CD4-positive, alpha-beta T cell (primary cell): ENCODE measurements around the gene SUPT6H. TPM values are rescaled to one million over a fixed set of nuclear protein-coding genes. Genes with fewer than 3 reads are reported as not detected.
"Not testable (repeated sequence)": the region's sequence is repeated elsewhere in the genome, so short reads cannot be mapped to it uniquely, and the experiment has no call there.

Experiments used
- ATAC-seq: fragments of 200-7000 bp; cut with Tn5 transposase; one replicate; pipeline ENCODE4 v1.10.0; 2022; ENCODE audit warnings: mild to moderate bottlenecking; ENCODE audit not compliant: poor library complexity
- CTCF ChIA-PET: fragments of 350-600 bp; sonication (Branson Sonifier 250); formaldehyde crosslinking; loops from one replicate; lab custom pipeline; 2021; ENCODE audit warnings: antibody characterized with exemption, inconsistent platforms; lab: Charles Lee
- POLR2A ChIA-PET: fragments of 350-600 bp; sonication (Branson Sonifier 250); formaldehyde crosslinking; loops from one replicate; lab custom pipeline; 2021; ENCODE audit warnings: antibody characterized with exemption, inconsistent platforms; lab: Charles Lee
- DNase-seq, 14 experiments: peaks; one replicate each; pipeline ENCODE4 v3.0.0-alpha.2; 2013 to 2020; ENCODE audit warnings: mixed read lengths in 2 of 14
- H3K27ac ChIP-seq, 2 donors: one replicate each; pipeline versions ENCODE4 v1.5.1 to v1.7.0; 2013; ENCODE audit warnings: low read length in 2 of 2, low read depth in 1 of 2, mild to moderate bottlenecking in 1 of 2
- H3K27me3 ChIP-seq, 2 experiments: 1 replicate in 1 of 2; 2 replicates in 1 of 2; pipeline versions ENCODE4 v1.6.1 to v1.7.0; 2013; ENCODE audit warnings: low read length in 2 of 2, control low read depth in 1 of 2, mild to moderate bottlenecking in 1 of 2, moderate library complexity in 1 of 2; ENCODE audit not compliant: insufficient read depth in 2 of 2, control insufficient read depth in 1 of 2
- H3K36me3 ChIP-seq: one replicate; pipeline ENCODE4 v1.6.1; 2013; ENCODE audit warnings: low read length, control low read depth; ENCODE audit not compliant: insufficient read depth
- H3K4me1 ChIP-seq: one replicate; pipeline ENCODE4 v1.6.1; 2013; ENCODE audit warnings: low read length, control low read depth; ENCODE audit not compliant: insufficient read depth
- H3K4me3 ChIP-seq: one replicate; pipeline ENCODE4 v1.5.1; 2013; ENCODE audit warnings: mild to moderate bottlenecking, low read length, moderate library complexity
- H3K9me3 ChIP-seq, 2 experiments: 1 replicate in 1 of 2; 2 replicates in 1 of 2; pipeline versions ENCODE4 v1.6.1 to v1.7.0; 2013; ENCODE audit warnings: low read length in 2 of 2, mild to moderate bottlenecking in 2 of 2, control low read depth in 1 of 2, moderate library complexity in 1 of 2; ENCODE audit not compliant: control insufficient read depth in 1 of 2, insufficient read depth in 1 of 2
- H3K27ac Mint-ChIP-seq: one replicate; pipeline ENCODE4 v1.8.0; 2020; ENCODE audit warnings: mixed read lengths
- H3K27me3 Mint-ChIP-seq: one replicate; pipeline ENCODE4 v1.8.0; 2021; ENCODE audit warnings: mixed read lengths
- H3K36me3 Mint-ChIP-seq: one replicate; pipeline ENCODE4 v1.8.0; 2021; ENCODE audit warnings: low read depth, mixed read lengths
- H3K4me1 Mint-ChIP-seq: one replicate; pipeline ENCODE4 v1.8.0; 2021; ENCODE audit warnings: low read depth, mixed read lengths
- H3K4me3 Mint-ChIP-seq: one replicate; pipeline ENCODE4 v1.8.0; 2020; ENCODE audit warnings: mild to moderate bottlenecking, mixed read lengths
- H3K9me3 Mint-ChIP-seq: one replicate; pipeline ENCODE4 v1.8.0; 2020; ENCODE audit warnings: mixed read lengths
- intact Hi-C, 2 experiments: fragments of 100-400 bp; cut with DNase I in 1 of 2; cut with micrococcal nuclease in 1 of 2; formaldehyde crosslinking; loops; one replicate each; pipeline versions ENCODE4 v1.15.1 to v1.9.0; 2023 to 2025; cut with DNase I, micrococcal nuclease
- total RNA-seq, 174 experiments: library from RNA in 2 of 174; stranded (reverse) in 2 of 174; gene quantifications; one replicate each; pipeline ENCODE4 v1.2.3 and lab custom pipeline; 2021 to 2026
- TF ChIP-seq, protein P1 (sequence below): fragments of 200-600 bp; IDR thresholded peaks from one replicate; pipeline ENCODE4 v1.8.0; 2022; ENCODE audit warnings: antibody characterized with exemption, mild to moderate bottlenecking

The SUPT6H gene
- total RNA-seq, 2 experiments from 2014 or later = 149 to 151 TPM

DNA sequence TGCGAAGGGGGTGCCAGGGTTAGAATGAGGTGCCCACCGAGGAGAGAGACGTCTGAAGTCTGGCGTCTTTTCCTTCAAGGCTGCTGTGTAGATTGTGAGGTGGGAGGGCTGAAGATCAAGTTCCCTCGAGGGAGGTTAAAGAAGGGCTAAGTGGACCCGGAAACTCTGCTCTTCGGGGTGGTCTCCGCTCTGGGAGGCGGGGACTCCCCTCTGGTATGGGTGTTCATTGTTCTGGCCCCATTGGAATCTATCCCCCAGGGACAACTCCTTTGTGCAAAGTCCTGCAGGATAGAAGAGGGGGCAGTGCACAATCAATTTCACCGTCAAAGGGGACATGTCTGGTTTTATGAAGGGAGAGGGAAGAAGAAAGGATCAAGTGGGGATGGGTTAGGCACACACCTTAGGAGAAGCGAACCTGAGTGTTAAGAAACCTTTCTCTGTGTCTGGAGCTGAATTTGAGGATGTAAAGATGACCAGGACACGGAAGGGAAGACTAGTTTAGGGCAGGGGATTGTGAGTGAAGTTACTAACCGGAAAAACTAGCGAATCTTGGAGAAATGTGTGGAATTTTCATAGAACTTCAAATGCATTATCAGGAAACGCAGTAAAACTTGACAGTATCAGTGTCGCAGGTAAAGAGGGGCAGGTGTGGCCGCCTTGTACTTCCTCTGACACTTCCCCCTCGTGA is 56.5 kb downstream of the SUPT6H start:
- no peaks in the 10 kb centered on the region for H3K9me3 Mint-ChIP-seq
- H3K27ac Mint-ChIP-seq = peak overlapping the region; percentile 79
- peaks cover 35% of the 10 kb centered on the region for H3K27me3 Mint-ChIP-seq
- H3K27ac ChIP-seq = no peak overlapping the region
- H3K27me3 ChIP-seq = peaks cover 17 to 21% of the 10 kb centered on the region in 2 experiments
- H3K36me3 Mint-ChIP-seq = peaks cover 37% of the 10 kb centered on the region
- ChIA-PET CTCF (interaction anchor here (3.4 kb wide), 1 partner anchor 72 kb away, joined by 11 read pairs; no protein-coding TSS in a partner anchor), POLR2A (interaction anchor here (1.1 to 4.1 kb wide), 8 partner anchors 8 to 233 kb away, joined by 7 to 110 read pairs (median 25); partner anchors contain the start of genes BLTP2, FLOT2, NEK8 and PHF12)
- intact Hi-C loops = loop anchor here (2.0 to 10.0 kb wide), 4 partner anchors 56 to 364 kb away; partner anchors contain the start of genes DHRS13 (in 1 of the 2), PHF12 (in 1 of the 2), POLDIP2 (in 1 of the 2) and SUPT6H (in 1 of the 2)
- H3K36me3 ChIP-seq = peaks cover 29% of the 10 kb centered on the region
- no peak for ATAC-seq
- H3K4me1 Mint-ChIP-seq = peaks cover 46% of the 10 kb centered on the region
- peaks cover 62% of the 10 kb centered on the region for H3K4me1 ChIP-seq
- TF ChIP-seq, protein P1, sequence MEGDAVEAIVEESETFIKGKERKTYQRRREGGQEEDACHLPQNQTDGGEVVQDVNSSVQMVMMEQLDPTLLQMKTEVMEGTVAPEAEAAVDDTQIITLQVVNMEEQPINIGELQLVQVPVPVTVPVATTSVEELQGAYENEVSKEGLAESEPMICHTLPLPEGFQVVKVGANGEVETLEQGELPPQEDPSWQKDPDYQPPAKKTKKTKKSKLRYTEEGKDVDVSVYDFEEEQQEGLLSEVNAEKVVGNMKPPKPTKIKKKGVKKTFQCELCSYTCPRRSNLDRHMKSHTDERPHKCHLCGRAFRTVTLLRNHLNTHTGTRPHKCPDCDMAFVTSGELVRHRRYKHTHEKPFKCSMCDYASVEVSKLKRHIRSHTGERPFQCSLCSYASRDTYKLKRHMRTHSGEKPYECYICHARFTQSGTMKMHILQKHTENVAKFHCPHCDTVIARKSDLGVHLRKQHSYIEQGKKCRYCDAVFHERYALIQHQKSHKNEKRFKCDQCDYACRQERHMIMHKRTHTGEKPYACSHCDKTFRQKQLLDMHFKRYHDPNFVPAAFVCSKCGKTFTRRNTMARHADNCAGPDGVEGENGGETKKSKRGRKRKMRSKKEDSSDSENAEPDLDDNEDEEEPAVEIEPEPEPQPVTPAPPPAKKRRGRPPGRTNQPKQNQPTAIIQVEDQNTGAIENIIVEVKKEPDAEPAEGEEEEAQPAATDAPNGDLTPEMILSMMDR = no peak
- H3K9me3 ChIP-seq = peaks cover 0 to 8% of the 10 kb centered on the region in 2 experiments
- no peak for DNase-seq
- H3K4me3 Mint-ChIP-seq = peak overlapping the region; percentile 79
- H3K4me3 ChIP-seq = no peak overlapping the region

DNA sequence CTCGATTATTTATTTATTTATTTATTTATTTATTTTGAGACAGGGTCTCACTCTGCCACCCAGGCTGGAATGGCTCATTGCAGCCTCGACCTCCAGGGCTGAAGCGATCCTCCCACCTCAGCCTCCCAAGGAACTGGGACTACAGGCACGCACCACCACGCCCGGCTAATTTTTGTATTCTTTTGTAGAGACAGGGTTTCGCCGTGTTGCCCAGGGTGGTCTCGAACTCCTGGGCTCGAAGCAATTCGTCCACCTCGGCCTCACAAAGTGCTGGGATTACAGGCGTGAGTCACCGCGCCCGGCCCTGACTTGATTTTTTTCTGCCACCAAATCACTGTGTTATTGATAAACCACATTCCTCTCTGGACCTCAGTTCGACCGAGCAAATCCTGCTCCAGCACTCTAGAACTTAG is 57.0 kb downstream of the SUPT6H start:
- ATAC-seq = no peak
- POLR2A ChIA-PET = interaction anchor here (0.6 to 4.1 kb wide), 28 partner anchors 9 to 421 kb away, joined by 3 to 110 read pairs (median 8); partner anchors contain the start of genes BLTP2, FAM222B, FLOT2 and IFT20
- peak overlapping the region; percentile 97 for H3K4me3 Mint-ChIP-seq
- H3K9me3 ChIP-seq = peaks cover 0 to 8% of the 10 kb centered on the region in 2 experiments
- peak overlapping the region; percentile 95 for H3K27ac Mint-ChIP-seq
- H3K4me3 ChIP-seq = peak overlapping the region; percentile 88
- peaks cover 62% of the 10 kb centered on the region for H3K4me1 ChIP-seq
- peaks cover 43% of the 10 kb centered on the region for H3K36me3 Mint-ChIP-seq
- H3K27ac ChIP-seq = peak overlapping the region; percentile 92 to 95
- H3K9me3 Mint-ChIP-seq = no peaks in the 10 kb centered on the region
- TF ChIP-seq, protein P1 = no peak
- peaks cover 34% of the 10 kb centered on the region for H3K36me3 ChIP-seq
- peaks cover 52% of the 10 kb centered on the region for H3K4me1 Mint-ChIP-seq
- intact Hi-C loops = loop anchor here (2.0 to 10.0 kb wide), 4 partner anchors 56 to 364 kb away; partner anchors contain the start of genes DHRS13 (in 1 of the 2), PHF12 (in 1 of the 2), POLDIP2 (in 1 of the 2) and SUPT6H (in 1 of the 2)
- H3K27me3 Mint-ChIP-seq = peaks cover 35% of the 10 kb centered on the region
- peaks cover 17 to 21% of the 10 kb centered on the region in 2 experiments for H3K27me3 ChIP-seq
- CTCF ChIA-PET = interaction anchor here (1.1 to 3.4 kb wide), 6 partner anchors 8 to 72 kb away, joined by 4 to 21 read pairs (median 9); partner anchors contain the start of genes NEK8, PROCA1, SDF2 and SUPT6H
- DNase-seq = no peak

DNA sequence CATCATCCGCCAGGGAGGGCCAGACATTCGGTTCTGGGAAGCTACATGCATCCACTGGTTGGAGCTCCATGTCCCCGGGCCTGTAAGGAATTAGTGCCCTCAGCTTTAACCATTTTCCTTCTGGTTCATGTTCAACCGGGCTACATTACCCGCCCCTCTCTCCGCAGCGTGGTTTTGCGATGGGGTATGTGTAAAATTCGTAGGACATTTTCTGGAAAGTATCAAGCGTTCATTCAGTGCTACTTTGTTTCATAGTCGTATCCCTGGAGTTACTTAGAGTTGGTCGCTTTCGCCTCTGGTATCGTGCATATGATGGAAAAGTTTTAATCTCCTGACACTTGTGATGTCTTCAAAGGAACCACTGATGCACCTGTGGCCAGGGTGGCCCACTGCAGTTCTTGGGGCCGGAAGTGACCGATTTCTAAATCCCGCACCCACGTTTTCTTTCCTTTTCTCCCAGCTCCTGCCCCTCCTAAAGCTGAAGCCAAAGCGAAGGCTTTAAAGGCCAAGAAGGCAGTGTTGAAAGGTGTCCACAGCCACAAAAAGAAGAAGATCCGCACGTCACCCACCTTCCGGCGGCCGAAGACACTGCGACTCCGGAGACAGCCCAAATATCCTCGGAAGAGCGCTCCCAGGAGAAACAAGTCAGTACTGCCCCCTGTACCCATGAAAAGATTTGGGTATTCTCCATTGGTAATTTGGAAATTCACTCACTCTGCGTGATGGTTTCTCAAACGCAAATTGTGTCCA is 58.4 kb downstream of the SUPT6H start:
- ChIA-PET CTCF (interaction anchor here (1.0 to 3.4 kb wide), 8 partner anchors 8 to 182 kb away, joined by 3 to 21 read pairs (median 7); partner anchors contain the start of genes DHRS13, NEK8, PROCA1 and SDF2), POLR2A (interaction anchor here (0.6 to 4.1 kb wide), 31 partner anchors 8 to 420 kb away, joined by 3 to 110 read pairs (median 7); partner anchors contain the start of genes BLTP2, IFT20, NEK8 and PHF12)
- H3K27me3 ChIP-seq = peaks cover 13 to 21% of the 10 kb centered on the region in 2 experiments
- peaks cover 47% of the 10 kb centered on the region for H3K36me3 ChIP-seq
- TF ChIP-seq, protein P1 = no peak
- H3K4me3 ChIP-seq = peak overlapping the region; percentile 88
- H3K9me3 ChIP-seq = peaks cover 0 to 8% of the 10 kb centered on the region in 2 experiments
- H3K4me1 ChIP-seq = peaks cover 69% of the 10 kb centered on the region
- Mint-ChIP-seq H3K27me3 (peaks cover 24% of the 10 kb centered on the region), H3K27ac (peak overlapping the region; percentile 95), H3K36me3 (peaks cover 53% of the 10 kb centered on the region), H3K9me3 (no peaks in the 10 kb centered on the region), H3K4me1 (peaks cover 66% of the 10 kb centered on the region), H3K4me3 (peak overlapping the region; percentile 97)
- ATAC-seq (no peak), DNase-seq (peak in 4 of 14 experiments; percentile 17 to 64 (median 50))
- intact Hi-C loops = loop anchor here (1.0 to 2.0 kb wide), 2 partner anchors 8 to 92 kb away; partner anchors contain the start of gene NEK8 (in 1 of the 2)
- peak overlapping the region; percentile 92 to 95 for H3K27ac ChIP-seq

DNA sequence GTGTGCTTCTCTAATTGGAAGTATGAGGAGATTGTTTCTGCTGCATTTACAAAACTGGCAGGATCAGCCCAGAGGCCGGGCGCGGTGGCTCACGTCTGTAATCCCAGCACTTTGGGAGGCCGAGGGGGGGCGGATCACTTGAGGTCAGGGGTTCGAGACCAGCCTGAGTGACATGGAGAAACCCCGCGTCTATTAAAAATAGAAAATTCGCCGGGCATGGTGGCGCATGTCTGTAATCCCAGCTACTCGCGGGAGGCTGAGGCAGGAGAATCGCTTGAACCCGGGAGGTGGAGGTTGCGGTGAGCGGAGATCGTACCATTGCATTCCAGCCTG is 59.0 kb downstream of the SUPT6H start:
- CTCF ChIA-PET = interaction anchor here (1.8 to 3.4 kb wide), 5 partner anchors 8 to 74 kb away, joined by 4 to 21 read pairs (median 11); partner anchors contain the start of genes NEK8 and PROCA1
- POLR2A ChIA-PET = interaction anchor here (0.8 to 4.1 kb wide), 10 partner anchors 8 to 231 kb away, joined by 3 to 110 read pairs (median 6); partner anchors contain the start of genes BLTP2, NEK8, PROCA1 and SDF2
- Mint-ChIP-seq H3K4me1 (peaks cover 69% of the 10 kb centered on the region), H3K27me3 (peaks cover 19% of the 10 kb centered on the region), H3K27ac (peak overlapping the region; percentile 95), H3K4me3 (peak overlapping the region; percentile 97), H3K36me3 (peaks cover 53% of the 10 kb centered on the region)
- not testable (repeated sequence) for H3K9me3 Mint-ChIP-seq, DNase-seq, H3K9me3 ChIP-seq, ATAC-seq
- Histone ChIP-seq H3K4me3 (peak overlapping the region; percentile 88), H3K27me3 (peaks cover 13 to 17% of the 10 kb centered on the region in 2 experiments), H3K36me3 (peaks cover 47% of the 10 kb centered on the region), H3K4me1 (peaks cover 75% of the 10 kb centered on the region), H3K27ac (peak overlapping the region; percentile 92 to 95)
- intact Hi-C loops = loop anchor here (1.0 to 2.0 kb wide), 2 partner anchors 7 to 92 kb away; partner anchors contain the start of gene NEK8 (in 1 of the 2)
